Ovary (tissue), 9 donors: Measurements from ENCODE around the gene CSRP1. TPM values are rescaled to one million over a fixed set of nuclear protein-coding genes. Genes with fewer than 3 reads are reported as not detected.

ENCODE experiments used
- DNase-seq, 5 donors: peaks; one replicate each; pipeline ENCODE4 v3.0.0-alpha.2; 2019 to 2020
- H3K27ac ChIP-seq, 2 donors: fragments of 200-600 bp; one replicate each; pipeline versions ENCODE4 v1.5.1 to v1.8.0; 2019 to 2022
- H3K27me3 ChIP-seq: fragments of 200-600 bp; one replicate; pipeline ENCODE4 v1.8.0; 2022
- H3K36me3 ChIP-seq: fragments of 200-600 bp; sonication (generic); one replicate; pipeline ENCODE4 v1.5.1; 2019
- H3K4me1 ChIP-seq: one replicate; pipeline ENCODE4 v1.8.1; 2013; ENCODE audit warnings: mild to moderate bottlenecking, moderate library complexity; ENCODE audit not compliant: insufficient read depth
- H3K4me3 ChIP-seq: fragments of 200-600 bp; sonication (generic); one replicate; pipeline ENCODE4 v1.5.1; 2017
- H3K9me3 ChIP-seq, 2 donors: fragments of 200-600 bp in 1 of 2; sonication (generic) in 1 of 2; one replicate each; pipeline versions ENCODE4 v1.5.1 to v1.8.1; 2013 to 2019; ENCODE audit warnings: mild to moderate bottlenecking in 1 of 2, moderate library complexity in 1 of 2
- CTCF ChIP-seq, 3 donors: fragments of 450-650 bp in 2 of 3; fragments of 200-600 bp in 1 of 3; IDR thresholded peaks; one replicate each; pipeline versions ENCODE4 v1.5.1 to v1.8.0; 2016 to 2022; ENCODE audit warnings: antibody characterized with exemption in 3 of 3, mild to moderate bottlenecking in 1 of 3
- EP300 ChIP-seq: sonication (generic); formaldehyde crosslinking; IDR thresholded peaks from one replicate; pipeline ENCODE4 v1.6.1; 2017; ENCODE audit warnings: antibody characterized with exemption
- POLR2A ChIP-seq: fragments of 450-650 bp; IDR thresholded peaks from one replicate; pipeline ENCODE4 v1.6.1; 2017; ENCODE audit warnings: antibody characterized with exemption, mild to moderate bottlenecking, moderate library complexity
- WGBS, 3 donors: extraction: QIAGEN DNeasy Blood & Tissue Kit in 1 of 3; methylation state at CpG; one replicate each; pipeline versions ENCODE4 v1.1.5 to v1.1.7; 2013 to 2017; 5-methylcytosine and 5-hydroxymethylcytosine counted together
- intact Hi-C, 4 donors: fragments of 100-400 bp; cut with DNase I; formaldehyde crosslinking; loops; one replicate each; pipeline versions ENCODE4 v1.11.0 to v1.15.1; 2022 to 2023
- polyA plus RNA-seq, 2 donors: library from polyadenylated mRNA; stranded (reverse); fragments of 200-250 nt in 1 of 2; fragments of 350-450 nt in 1 of 2; fragmentation: Illumina TruSeq in 1 of 2; extraction: RNeasy Lipid Tissue Mini Kit (QIAGEN cat#74804) in 1 of 2; gene quantifications; one replicate each; pipeline ENCODE4 v1.2.3, GENCODE V29; 2013 to 2014
- total RNA-seq, 7 donors: library from RNA; depleted of rRNA in 2 of 7; stranded (reverse); fragments of >200 nt in 2 of 7; fragmentation: NEBNext Ultra II Directional in 3 of 7; extraction: Animal tissue kit (Norgen Biotek cat#: 25700) in 3 of 7; gene quantifications; one replicate each; pipeline versions ENCODE4 v1.1.0 to v1.2.4, GENCODE V29; 2016 to 2023
- donor health status: DM: no; HTN: no; CAD: no; lungs with moderate emphysema.
- donor health status: DM: no; HTN: no; CAD: no.
- donor health status: Bipolar disorder and iron deficiency.
- donor health status: DM: yes; HTN: yes; CAD: no.
- donor health status: DM: no; HTN: no; CAD: no.
- donor health status: DM: yes; HTN: yes; CAD: no.

Gene CSRP1
- total and polyA plus RNA-seq, 9 donors = 205 to 783 (median 274) TPM

DNA sequence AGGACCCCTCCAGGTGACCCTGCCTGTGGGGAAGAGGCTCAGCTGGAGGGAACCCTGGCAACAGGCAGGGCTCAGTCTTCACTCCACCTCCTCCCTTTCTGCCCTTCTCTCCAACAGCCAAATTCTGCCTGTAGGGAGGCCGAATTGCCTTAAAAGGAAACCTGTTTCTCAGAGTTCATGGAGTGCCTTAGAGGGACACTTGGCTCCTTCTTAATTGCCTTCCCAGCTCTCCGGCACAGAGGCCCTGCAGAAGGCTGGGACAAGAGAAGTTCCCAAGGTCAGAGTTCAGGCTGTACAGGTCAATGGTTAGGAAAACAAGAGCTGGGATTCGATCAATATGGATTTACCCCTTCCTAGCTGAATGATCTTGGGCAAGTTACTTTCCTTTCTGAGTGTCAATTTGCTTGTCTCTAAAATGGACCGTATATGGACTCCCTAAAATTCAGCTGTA is 6.2 kb downstream of the CSRP1 start:
- H3K27ac ChIP-seq = peak overlapping the region; percentile 86 to 95
- no peak for TF ChIP-seq POLR2A
- no peak for TF ChIP-seq CTCF (IDR thresholded peaks at IDR 0.05)
- no peak for TF ChIP-seq EP300
- intact Hi-C loops = no loop called here
- peaks cover 57% of the 10 kb centered on the region for H3K4me1 ChIP-seq
- 17 to 23% (median 22%) methylated on average over 4 of the region's 4 CpGs for WGBS, 3 donors
- peak overlapping the region; percentile 17 for H3K4me3 ChIP-seq
- no peaks in the 10 kb centered on the region for H3K9me3 ChIP-seq
- DNase-seq = peak in 3 of 5 donors; percentile 54 to 67 (median 59)
- no peaks in the 10 kb centered on the region for H3K27me3 ChIP-seq
- H3K36me3 ChIP-seq = no peaks in the 10 kb centered on the region

DNA sequence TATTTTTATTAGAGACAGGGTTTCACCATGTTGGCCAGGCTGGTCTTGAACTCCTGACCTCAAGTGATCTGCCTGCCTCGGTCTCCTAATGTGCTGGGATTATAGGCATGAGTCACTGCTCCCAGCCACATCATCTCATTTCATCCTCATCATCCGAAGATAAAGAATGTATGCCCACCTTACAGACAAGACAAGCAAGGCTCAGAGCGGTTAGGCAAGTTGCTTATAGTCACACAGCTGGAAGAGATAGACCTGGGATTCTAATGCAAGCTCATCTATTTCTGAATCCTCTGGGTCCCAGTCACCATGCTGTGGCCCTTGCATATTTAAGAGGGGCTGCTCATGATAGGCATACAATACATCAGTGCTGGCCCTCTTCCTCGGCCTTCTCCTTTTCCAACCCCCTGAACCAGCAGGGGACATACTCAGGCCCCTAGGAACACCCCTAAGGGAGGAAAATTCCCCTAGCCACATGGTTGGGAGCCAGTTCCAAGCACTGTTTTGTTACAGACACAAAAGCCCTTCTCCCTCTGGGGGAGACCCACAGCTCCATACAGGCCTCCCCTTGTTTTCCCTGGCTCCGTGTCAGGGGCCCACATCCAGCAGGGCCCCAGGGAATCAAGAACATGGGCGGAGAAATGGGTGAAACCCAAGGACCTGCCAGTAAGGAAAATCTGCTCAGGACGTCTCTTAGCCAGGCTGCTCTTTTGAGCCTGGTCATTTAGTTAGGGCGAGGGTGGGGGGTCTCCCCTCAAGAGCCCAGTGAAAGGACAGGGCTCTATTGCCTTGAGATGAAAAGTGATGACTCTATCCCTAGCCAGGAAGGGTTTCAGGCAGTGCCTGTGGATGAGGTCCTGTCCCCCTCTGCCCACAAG is 6.9 kb downstream of the CSRP1 start:
- intact Hi-C loops = loop anchor here in 1 of 4 donors (5.0 kb wide), 1 partner anchor 993 kb away; no protein-coding TSS in a partner anchor
- Histone ChIP-seq H3K27me3 (no peaks in the 10 kb centered on the region), H3K4me1 (peaks cover 56% of the 10 kb centered on the region), H3K9me3 (no peaks in the 10 kb centered on the region), H3K4me3 (peak overlapping the region; percentile 17), H3K36me3 (no peaks in the 10 kb centered on the region), H3K27ac (peak overlapping the region; percentile 86 to 95)
- peak in 1 of 5 donors; percentile 48 for DNase-seq
- WGBS, 3 donors = 51 to 64% (median 54%) methylated on average over 8 of the region's 8 CpGs
- TF ChIP-seq POLR2A (no peak), CTCF (IDR thresholded peaks at IDR 0.05) (no peak)

- intact Hi-C loops = loop anchor here in 1 of 4 donors (5.0 kb wide), 1 partner anchor 992 kb away; no protein-coding TSS in a partner anchor
- 72 to 83% (median 76%) methylated on average over 3 of the region's 3 CpGs for WGBS, 3 donors
- H3K9me3 ChIP-seq = no peaks in the 10 kb centered on the region
- H3K27me3 ChIP-seq = no peaks in the 10 kb centered on the region
- H3K27ac ChIP-seq = peak overlapping the region in 1 of 2 donors; percentile 86
- DNase-seq = peak in 1 of 5 donors; percentile 26
- TF ChIP-seq POLR2A (no peak), EP300 (no peak), CTCF (IDR thresholded peaks at IDR 0.05) (no peak)
- no peak overlapping the region for H3K4me3 ChIP-seq
- H3K4me1 ChIP-seq = peaks cover 58% of the 10 kb centered on the region
- H3K36me3 ChIP-seq = no peaks in the 10 kb centered on the region
Measured at GRCh38 chr1:201499191-201499590, 7.7 kb downstream of the CSRP1 start.

DNA sequence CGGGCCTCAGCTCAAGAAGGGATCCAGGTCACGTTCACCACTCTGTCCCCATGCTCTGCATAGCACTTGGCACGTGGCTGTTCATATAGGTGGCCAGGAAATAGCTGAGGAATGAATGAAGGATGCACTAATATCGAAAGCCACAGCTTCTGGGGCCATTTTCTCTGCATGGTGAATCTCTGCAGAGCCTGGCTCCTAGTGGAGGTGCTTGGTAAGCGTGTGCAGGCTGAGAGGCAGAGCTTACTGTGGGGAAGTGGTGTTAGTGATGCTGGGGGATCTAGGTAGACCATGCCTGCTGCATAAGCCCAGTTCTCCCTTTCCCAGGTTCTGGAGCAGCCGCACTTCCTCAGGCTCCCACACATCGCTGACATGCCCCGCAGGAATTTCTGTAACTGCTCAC is 8.3 kb downstream of the CSRP1 start:
- no peak for TF ChIP-seq EP300
- no peak for TF ChIP-seq POLR2A
- TF ChIP-seq CTCF (IDR thresholded peaks at IDR 0.05) = no peak

More for the DNA sequence above, 8.3 kb downstream of the CSRP1 start:
- H3K27me3 ChIP-seq = no peaks in the 10 kb centered on the region
- peaks cover 59% of the 10 kb centered on the region for H3K4me1 ChIP-seq
- H3K36me3 ChIP-seq = no peaks in the 10 kb centered on the region
- intact Hi-C loops = loop anchor here in 1 of 4 donors (5.0 kb wide), 1 partner anchor 991 kb away; no protein-coding TSS in a partner anchor
- H3K4me3 ChIP-seq = no peak overlapping the region
- H3K27ac ChIP-seq = peak overlapping the region; percentile 33 to 82
- 60 to 82% (median 75%) methylated on average over 8 of the region's 8 CpGs for WGBS, 3 donors
- no peaks in the 10 kb centered on the region for H3K9me3 ChIP-seq
- no peak for DNase-seq
